NAMALWA (cell line): Measurements from ENCODE around the gene EP300.

ENCODE experiments used
- DNase-seq: peaks from one replicate; pipeline ENCODE4 v3.0.0-alpha.2; 2015; ENCODE audit warnings: low spot score

Gene EP300

DNA sequence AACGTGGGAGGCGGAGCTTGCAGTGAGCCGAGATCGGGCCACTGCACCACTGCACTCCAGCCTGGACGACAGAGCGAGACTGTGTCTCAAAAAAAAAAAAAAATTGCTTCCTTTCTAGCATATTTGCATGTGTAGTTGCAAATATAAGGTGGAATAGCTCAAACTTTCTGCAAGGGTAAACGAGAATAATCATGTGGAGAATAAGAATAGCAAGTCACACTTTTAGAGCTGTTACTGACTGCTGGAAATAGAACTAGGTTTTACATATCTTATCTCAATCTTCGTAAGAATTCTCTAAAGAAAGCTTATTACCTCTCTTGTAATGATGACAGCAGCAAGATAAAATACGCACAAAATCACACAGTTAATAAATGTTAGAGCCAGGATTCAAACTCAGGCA, 114.3 kb downstream of the EP300 start:
- DNase-seq = peak; percentile 45

- no peak for DNase-seq
Measured at GRCh38 chr22:41215409-41215808, 123.0 kb downstream of the EP300 start.

- DNase-seq = no peak
Measured at GRCh38 chr22:41215926-41216325, 123.5 kb downstream of the EP300 start.

- DNase-seq = no peak
Measured at GRCh38 chr22:41216984-41217383, 124.6 kb downstream of the EP300 start.

GRCh38 chr22:41217553-41218157, 125.3 kb downstream of the EP300 start:
- DNase-seq = peak; percentile 67

GRCh38 chr22:41222846-41223507, 130.6 kb downstream of the EP300 start:
- DNase-seq = no peak

GRCh38 chr22:41223535-41223934, 131.1 kb downstream of the EP300 start:
- DNase-seq = no peak

GRCh38 chr22:41226723-41227655, 134.6 kb downstream of the EP300 start:
- DNase-seq = no peak

DNA sequence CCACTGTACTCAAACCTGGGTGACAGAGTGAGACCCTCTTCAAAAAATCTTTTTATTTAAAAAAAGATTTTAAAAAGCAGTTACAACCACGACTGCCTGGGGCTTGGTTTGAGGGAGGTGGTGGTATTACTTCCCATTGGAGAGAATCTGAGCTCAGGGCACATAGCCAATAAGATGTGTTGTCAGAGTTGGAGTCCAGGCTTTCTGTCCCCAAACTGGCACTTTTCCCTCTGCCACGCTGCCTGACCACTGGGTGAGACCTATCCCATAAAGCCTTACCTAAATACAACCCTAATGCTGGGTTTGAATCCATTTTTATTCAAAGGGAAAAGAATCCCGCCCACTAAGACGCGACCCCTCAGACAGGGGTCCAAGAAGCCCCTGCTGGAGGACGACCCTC, 136.8 kb downstream of the EP300 start:
- no peak for DNase-seq
